Panc1 (cell line): ENCODE measurements around the gene FNDC10. TPM values are rescaled to one million over a fixed set of nuclear protein-coding genes. Genes with fewer than 3 reads are reported as not detected.

ENCODE experiments used
- ATAC-seq: fragments of 200-7000 bp; cut with Tn5 transposase; 2 replicates; pipeline ENCODE4 v1.9.1; 2020; ENCODE audit warnings: mild to moderate bottlenecking, moderate library complexity
- BruUV-seq: library from RNA; stranded (reverse); fragments of 400-500 nt; replicated peaks from 2 replicates; lab custom pipeline; 2021; lab: Mats Ljungman, UMichigan
- CTCF ChIA-PET: fragments of 300-600 bp; sonication (Branson Sonifier 250); formaldehyde crosslinking; loops from one replicate; lab custom pipeline; 2022; ENCODE audit warnings: antibody characterized with exemption; lab: Charles Lee
- POLR2A ChIA-PET: fragments of 300-600 bp; sonication (Branson Sonifier 250); formaldehyde crosslinking; loops from one replicate; lab custom pipeline; 2022; ENCODE audit warnings: antibody characterized with exemption; lab: Charles Lee
- DNase-seq: peaks from one replicate; pipeline ENCODE4 v3.0.0-alpha.2; 2010; ENCODE audit warnings: low read depth, low spot score
- H3K27ac ChIP-seq: 2 replicates; pipeline ENCODE4 v1.5.1; 2011; ENCODE audit warnings: mild to moderate bottlenecking, low read length, inconsistent platforms
- H3K27me3 ChIP-seq: fragments of 200-500 bp; sonication (Bioruptor generic); 2 replicates; pipeline ENCODE4 v1.6.0; 2014; ENCODE audit warnings: low read length, inconsistent platforms; ENCODE audit not compliant: control insufficient read depth, insufficient read depth
- H3K36me3 ChIP-seq: fragments of 200-500 bp; sonication (Bioruptor generic); 2 replicates; pipeline ENCODE4 v1.5.1; 2014; ENCODE audit warnings: inconsistent platforms, mild to moderate bottlenecking, low read length, moderate library complexity; ENCODE audit not compliant: control insufficient read depth, insufficient read depth
- H3K4me1 ChIP-seq: 2 replicates; pipeline ENCODE4 v1.5.1; 2011; ENCODE audit warnings: inconsistent platforms, mild to moderate bottlenecking, low read length, moderate library complexity; ENCODE audit not compliant: control insufficient read depth, insufficient read depth
- H3K4me3 ChIP-seq, 2 experiments: 2 replicates each; pipeline ENCODE4 v1.5.1; 2011 to 2012; ENCODE audit warnings: low read depth in 2 of 2, low read length in 2 of 2, mild to moderate bottlenecking in 2 of 2, inconsistent platforms in 1 of 2, moderate library complexity in 1 of 2
- H3K9me3 ChIP-seq: fragments of 200-500 bp; sonication (Bioruptor generic); 2 replicates; pipeline ENCODE4 v1.5.1; 2014; ENCODE audit warnings: low read depth, mild to moderate bottlenecking, inconsistent platforms, low read length, moderate library complexity; ENCODE audit not compliant: control insufficient read depth, insufficient read depth
- POLR2AphosphoS5 ChIP-seq: IDR thresholded peaks from 2 replicates; pipeline ENCODE4 v1.6.1; 2012; ENCODE audit warnings: mild to moderate bottlenecking, low read depth, low read length, moderate library complexity
- SIN3A ChIP-seq: IDR thresholded peaks from 2 replicates; pipeline ENCODE4 v1.6.1; 2012; ENCODE audit warnings: low read depth, mild to moderate bottlenecking, low read length, moderate library complexity, borderline replicate concordance; ENCODE audit not compliant: insufficient read depth
- TCF7L2 ChIP-seq: IDR thresholded peaks from 2 replicates; pipeline ENCODE4 v1.6.1; 2011; ENCODE audit warnings: mild to moderate bottlenecking, low read depth, low read length, inconsistent platforms
- in situ Hi-C: cut with HindIII; loops from 2 replicates; pipeline ENCODE4 v1.10.0; 2016; ENCODE audit warnings: low sequenced_read_pairs, low pct_unique_long_range_greater_than_20kb
- intact Hi-C: fragments of 100-400 bp; cut with micrococcal nuclease; formaldehyde crosslinking; loops from one replicate; pipeline ENCODE4 v1.10.0; 2022; ENCODE audit not compliant: unreplicated experiment
- total RNA-seq: library from RNA; stranded (reverse); gene quantifications from one replicate; pipeline ENCODE4 v1.2.1, GENCODE V29; 2021; ENCODE audit not compliant: unreplicated experiment
- TF ChIP-seq, protein P1 (sequence below): fragments of 450-650 bp; IDR thresholded peaks from 2 replicates; pipeline ENCODE4 v1.5.1; 2017; ENCODE audit warnings: mild to moderate bottlenecking
- TF ChIP-seq, protein P2 (sequence below), 2 experiments: IDR thresholded peaks; 2 replicates each; pipeline ENCODE4 v1.6.1; 2011 to 2012; ENCODE audit warnings: low read depth in 2 of 2, control low read depth in 1 of 2, low read length in 1 of 2, mild to moderate bottlenecking in 1 of 2, moderate library complexity in 1 of 2; ENCODE audit not compliant: insufficient read depth in 1 of 2

FNDC10 gene
- total RNA-seq, 1 experiment from 2014 or later: 16.2 TPM

DNA sequence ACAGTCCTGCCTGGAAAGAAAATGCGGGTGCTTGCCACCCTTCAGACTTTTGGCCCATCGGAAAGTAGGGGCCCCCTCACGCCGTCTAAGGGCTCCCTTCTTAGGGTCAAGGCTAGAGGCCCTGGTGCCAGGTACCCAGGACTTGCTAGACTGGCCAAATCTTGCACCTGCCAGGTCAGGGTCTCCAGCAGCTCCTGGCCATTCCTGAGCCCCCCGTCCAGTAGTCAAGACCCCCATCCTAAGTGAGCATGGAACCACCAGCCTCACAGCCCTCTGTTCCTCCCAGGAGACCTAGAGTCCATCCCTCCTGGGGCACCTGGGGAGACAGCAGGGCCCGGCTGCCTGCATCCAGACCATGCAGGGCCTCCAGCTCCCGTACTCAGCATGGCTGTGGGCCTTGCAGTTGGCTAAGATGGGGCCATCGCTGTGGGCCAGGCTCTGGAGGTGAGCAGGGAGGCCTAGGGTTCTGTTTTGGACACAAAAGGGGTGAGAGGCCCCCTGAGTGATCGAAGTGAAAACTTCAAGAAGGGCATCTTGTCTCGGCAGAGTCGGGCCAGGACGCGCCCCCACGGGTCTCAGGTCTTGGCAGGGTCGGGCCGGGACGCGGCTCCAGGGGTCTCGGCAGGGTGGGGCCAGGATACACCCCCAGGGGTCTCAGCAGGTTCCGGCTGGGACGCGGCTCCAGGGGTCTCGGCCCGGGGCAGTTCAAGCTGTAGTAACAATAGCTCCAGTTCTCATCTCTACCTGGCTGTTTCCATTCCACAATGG is 5.9 kb downstream of the FNDC10 start:
- H3K4me1 ChIP-seq: peaks cover 6% of the 10 kb centered on the region

DNA sequence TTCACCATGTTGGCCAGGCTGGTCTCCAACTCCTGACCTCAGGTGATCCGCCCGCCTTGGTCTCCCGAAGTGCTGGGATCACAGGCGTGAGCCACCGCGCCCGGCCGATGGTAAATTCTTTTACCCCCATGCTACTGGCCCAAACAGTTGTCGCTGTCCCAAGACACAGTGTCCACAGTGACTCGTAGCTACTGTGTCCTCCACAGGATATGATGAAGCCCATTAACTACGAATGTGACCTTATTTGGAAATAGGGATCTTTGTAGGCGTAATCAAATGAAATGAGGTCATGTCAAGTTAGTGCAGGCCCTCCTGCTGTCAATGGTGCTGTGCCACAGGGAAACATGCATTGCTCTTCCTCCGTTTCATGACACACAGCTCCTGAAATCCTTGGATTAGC is 8.5 kb downstream of the FNDC10 start:
- POLR2A ChIA-PET: no interaction called here
- BruUV-seq: no TSS peak
- Histone ChIP-seq H3K9me3 (no peaks in the 10 kb centered on the region), H3K4me1 (no peaks in the 10 kb centered on the region), H3K27ac (no peak overlapping the region), H3K4me3 (no peak overlapping the region), H3K27me3 (no peaks in the 10 kb centered on the region), H3K36me3 (no peaks in the 10 kb centered on the region)
- TF ChIP-seq, protein P1, sequence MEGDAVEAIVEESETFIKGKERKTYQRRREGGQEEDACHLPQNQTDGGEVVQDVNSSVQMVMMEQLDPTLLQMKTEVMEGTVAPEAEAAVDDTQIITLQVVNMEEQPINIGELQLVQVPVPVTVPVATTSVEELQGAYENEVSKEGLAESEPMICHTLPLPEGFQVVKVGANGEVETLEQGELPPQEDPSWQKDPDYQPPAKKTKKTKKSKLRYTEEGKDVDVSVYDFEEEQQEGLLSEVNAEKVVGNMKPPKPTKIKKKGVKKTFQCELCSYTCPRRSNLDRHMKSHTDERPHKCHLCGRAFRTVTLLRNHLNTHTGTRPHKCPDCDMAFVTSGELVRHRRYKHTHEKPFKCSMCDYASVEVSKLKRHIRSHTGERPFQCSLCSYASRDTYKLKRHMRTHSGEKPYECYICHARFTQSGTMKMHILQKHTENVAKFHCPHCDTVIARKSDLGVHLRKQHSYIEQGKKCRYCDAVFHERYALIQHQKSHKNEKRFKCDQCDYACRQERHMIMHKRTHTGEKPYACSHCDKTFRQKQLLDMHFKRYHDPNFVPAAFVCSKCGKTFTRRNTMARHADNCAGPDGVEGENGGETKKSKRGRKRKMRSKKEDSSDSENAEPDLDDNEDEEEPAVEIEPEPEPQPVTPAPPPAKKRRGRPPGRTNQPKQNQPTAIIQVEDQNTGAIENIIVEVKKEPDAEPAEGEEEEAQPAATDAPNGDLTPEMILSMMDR: no peak
- TF ChIP-seq, protein P2, sequence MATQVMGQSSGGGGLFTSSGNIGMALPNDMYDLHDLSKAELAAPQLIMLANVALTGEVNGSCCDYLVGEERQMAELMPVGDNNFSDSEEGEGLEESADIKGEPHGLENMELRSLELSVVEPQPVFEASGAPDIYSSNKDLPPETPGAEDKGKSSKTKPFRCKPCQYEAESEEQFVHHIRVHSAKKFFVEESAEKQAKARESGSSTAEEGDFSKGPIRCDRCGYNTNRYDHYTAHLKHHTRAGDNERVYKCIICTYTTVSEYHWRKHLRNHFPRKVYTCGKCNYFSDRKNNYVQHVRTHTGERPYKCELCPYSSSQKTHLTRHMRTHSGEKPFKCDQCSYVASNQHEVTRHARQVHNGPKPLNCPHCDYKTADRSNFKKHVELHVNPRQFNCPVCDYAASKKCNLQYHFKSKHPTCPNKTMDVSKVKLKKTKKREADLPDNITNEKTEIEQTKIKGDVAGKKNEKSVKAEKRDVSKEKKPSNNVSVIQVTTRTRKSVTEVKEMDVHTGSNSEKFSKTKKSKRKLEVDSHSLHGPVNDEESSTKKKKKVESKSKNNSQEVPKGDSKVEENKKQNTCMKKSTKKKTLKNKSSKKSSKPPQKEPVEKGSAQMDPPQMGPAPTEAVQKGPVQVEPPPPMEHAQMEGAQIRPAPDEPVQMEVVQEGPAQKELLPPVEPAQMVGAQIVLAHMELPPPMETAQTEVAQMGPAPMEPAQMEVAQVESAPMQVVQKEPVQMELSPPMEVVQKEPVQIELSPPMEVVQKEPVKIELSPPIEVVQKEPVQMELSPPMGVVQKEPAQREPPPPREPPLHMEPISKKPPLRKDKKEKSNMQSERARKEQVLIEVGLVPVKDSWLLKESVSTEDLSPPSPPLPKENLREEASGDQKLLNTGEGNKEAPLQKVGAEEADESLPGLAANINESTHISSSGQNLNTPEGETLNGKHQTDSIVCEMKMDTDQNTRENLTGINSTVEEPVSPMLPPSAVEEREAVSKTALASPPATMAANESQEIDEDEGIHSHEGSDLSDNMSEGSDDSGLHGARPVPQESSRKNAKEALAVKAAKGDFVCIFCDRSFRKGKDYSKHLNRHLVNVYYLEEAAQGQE (IDR thresholded peaks at IDR 0.05; ENCODE audit: insufficient read depth in 1 of 2, low read depth in 2 of 2, low read length in 1 of 2): no peak
- no peak for TF ChIP-seq TCF7L2
- CTCF ChIA-PET: no interaction called here
- intact Hi-C loops (no loop called here), in situ Hi-C loops (no loop called here)
- DNase-seq: no peak
- ATAC-seq: no peak; the same call in 1 of the 2 replicates

More for the DNA sequence above, 5.9 kb downstream of the FNDC10 start:
- intact Hi-C loops (no loop called here), in situ Hi-C loops (no loop called here)
- DNase-seq (no peak), ATAC-seq (no peak)
- ChIA-PET POLR2A (no interaction called here), CTCF (no interaction called here)
- Histone ChIP-seq H3K36me3 (no peaks in the 10 kb centered on the region), H3K27me3 (no peaks in the 10 kb centered on the region), H3K4me3 (no peak overlapping the region), H3K27ac (no peak overlapping the region), H3K9me3 (no peaks in the 10 kb centered on the region)
- TF ChIP-seq, protein P1: no peak
- TF ChIP-seq POLR2AphosphoS5 (no peak), SIN3A (no peak), TCF7L2 (no peak)
- TF ChIP-seq, protein P2 (IDR thresholded peaks at IDR 0.05; ENCODE audit: insufficient read depth in 1 of 2, low read depth in 2 of 2, low read length in 1 of 2): no peak
- no TSS peak for BruUV-seq
